Neural cell (in vitro differentiated cells): ENCODE results near the gene ATP1B4. TPM values are rescaled to one million over a fixed set of nuclear protein-coding genes. Genes with fewer than 3 reads are reported as not detected.

Source experiments
- H2AFZ ChIP-seq: fragments of 200-600, 300-800 bp; sonication (generic), shearing (Covaris generic); 2 replicates; pipeline ENCODE4 v1.6.0; 2014; ENCODE audit warnings: low read depth, mild to moderate bottlenecking, antibody characterized with exemption, low read length, moderate library complexity
- H3F3A ChIP-seq: fragments of 200-600 bp; shearing (Covaris generic); 2 replicates; pipeline ENCODE4 v1.6.1; 2016; ENCODE audit warnings: mild to moderate bottlenecking, moderate library complexity, mixed read lengths, antibody characterized with exemption, low read length; ENCODE audit not compliant: insufficient read depth, poor library complexity, severe bottlenecking
- H3K27ac ChIP-seq: fragments of 200-600, 300-800 bp; sonication (generic), shearing (Covaris generic); 2 replicates; pipeline ENCODE4 v1.5.1; 2014; ENCODE audit warnings: mild to moderate bottlenecking, low read length, moderate library complexity
- H3K27me3 ChIP-seq: fragments of 300-800, 200-600 bp; sonication (generic), shearing (Covaris generic); 2 replicates; pipeline ENCODE4 v1.6.0; 2014; ENCODE audit warnings: mild to moderate bottlenecking, low read depth, low read length, moderate library complexity; ENCODE audit not compliant: insufficient read depth
- H3K36me3 ChIP-seq: fragments of 300-800, 200-600 bp; sonication (generic), shearing (Covaris generic); 2 replicates; pipeline ENCODE4 v1.5.1; 2014; ENCODE audit warnings: mild to moderate bottlenecking, antibody characterized with exemption, low read length, moderate library complexity; ENCODE audit not compliant: insufficient read depth
- H3K4me2 ChIP-seq: fragments of 300-800, 200-600 bp; sonication (generic), shearing (Covaris generic); 2 replicates; pipeline ENCODE4 v1.6.0; 2014; ENCODE audit warnings: mild to moderate bottlenecking, low read length
- H3K4me3 ChIP-seq: fragments of 300-800, 200-600 bp; sonication (generic), shearing (Covaris generic); 2 replicates; pipeline ENCODE4 v1.5.1; 2014; ENCODE audit warnings: mild to moderate bottlenecking, low read length, moderate library complexity
- H3K79me2 ChIP-seq: fragments of 200-600 bp; shearing (Covaris generic); replicated peaks from 2 replicates; pipeline ENCODE4 v1.6.0; 2014; ENCODE audit warnings: mild to moderate bottlenecking, low read length, moderate library complexity; ENCODE audit not compliant: insufficient read depth
- H3K9ac ChIP-seq: fragments of 300-800, 200-600 bp; sonication (generic), shearing (Covaris generic); 2 replicates; pipeline ENCODE4 v1.6.1; 2016; ENCODE audit warnings: mild to moderate bottlenecking, low read length, mixed read lengths
- H3K9me2 ChIP-seq: fragments of 200-600 bp; shearing (Covaris generic); 2 replicates; pipeline ENCODE4 v1.6.1; 2016; ENCODE audit warnings: mild to moderate bottlenecking, low read length, mixed read lengths; ENCODE audit not compliant: insufficient read depth
- H3K9me3 ChIP-seq: fragments of 200-600, 300-800 bp; sonication (generic), shearing (Covaris generic); 2 replicates; pipeline ENCODE4 v1.6.1; 2016; ENCODE audit warnings: mild to moderate bottlenecking, mixed run types, low read length, moderate library complexity, mixed read lengths
- H4K20me1 ChIP-seq: fragments of 200-600 bp; shearing (Covaris generic); 2 replicates; pipeline ENCODE4 v1.6.1; 2016; ENCODE audit warnings: mild to moderate bottlenecking, mixed run types; ENCODE audit not compliant: insufficient read depth
- CTCF ChIP-seq: fragments of 450-650 bp; IDR thresholded peaks from 2 replicates; pipeline ENCODE4 v1.5.1; 2014; ENCODE audit warnings: antibody characterized with exemption, mild to moderate bottlenecking, moderate library complexity; ENCODE audit not compliant: poor library complexity, severe bottlenecking
- EP300 ChIP-seq: fragments of 450-650 bp; conservative IDR thresholded peaks from 2 replicates; pipeline ENCODE4 v1.6.1; 2014; ENCODE audit warnings: antibody characterized with exemption, mild to moderate bottlenecking, moderate library complexity; ENCODE audit not compliant: poor library complexity, severe bottlenecking
- EZH2 ChIP-seq: fragments of 200-600, 300-800 bp; shearing (Covaris generic), sonication (generic); IDR thresholded peaks from 2 replicates; pipeline ENCODE4 v1.6.1; 2014; ENCODE audit warnings: antibody characterized with exemption, low read length, borderline replicate concordance, mild to moderate bottlenecking; ENCODE audit not compliant: insufficient read depth, poor library complexity, severe bottlenecking
- MXI1 ChIP-seq: fragments of 450-650 bp; conservative IDR thresholded peaks from 2 replicates; pipeline ENCODE4 v1.6.1; 2014; ENCODE audit warnings: antibody characterized with exemption, mild to moderate bottlenecking; ENCODE audit not compliant: poor library complexity, severe bottlenecking
- POLR2AphosphoS5 ChIP-seq: IDR thresholded peaks from 2 replicates; pipeline ENCODE4 v1.6.1; 2012
- RAD21 ChIP-seq: fragments of 450-650 bp; conservative IDR thresholded peaks from 2 replicates; pipeline ENCODE4 v1.6.1; 2014; ENCODE audit warnings: antibody characterized with exemption, mild to moderate bottlenecking, moderate library complexity
- REST ChIP-seq: IDR thresholded peaks from 2 replicates; pipeline ENCODE4 v1.6.1; 2012; ENCODE audit warnings: borderline replicate concordance
- SMC3 ChIP-seq: fragments of 450-650 bp; conservative IDR thresholded peaks from 2 replicates; pipeline ENCODE4 v1.6.1; 2014; ENCODE audit warnings: antibody characterized with exemption, mild to moderate bottlenecking, moderate library complexity; ENCODE audit not compliant: poor library complexity
- TAF1 ChIP-seq: IDR thresholded peaks from 2 replicates; pipeline ENCODE4 v1.6.1; 2012; ENCODE audit warnings: low read depth
- polyA plus RNA-seq: library from polyadenylated mRNA; depleted of rRNA; stranded (reverse); fragments of >200 nt; gene quantifications from 2 replicates; pipeline ENCODE4 v1.2.3, GENCODE V29; 2014

Gene ATP1B4
- polyA plus RNA-seq, 1 donor from 2014 or later: not detected

GRCh38 chrX:120316587-120317283, 45.2 kb upstream of the ATP1B4 start:
- Histone ChIP-seq H3K9me3 (no peaks in the 10 kb centered on the region), H3K9me2 (no peaks in the 10 kb centered on the region), H2AFZ (no peak overlapping the region), H3K4me2 (no peak overlapping the region), H3K27me3 (no peaks in the 10 kb centered on the region), H3F3A (no peaks in the 10 kb centered on the region), H4K20me1 (no peaks in the 10 kb centered on the region), H3K36me3 (no peaks in the 10 kb centered on the region), H3K9ac (no peak overlapping the region), H3K27ac (no peak overlapping the region), H3K4me3 (no peak overlapping the region), H3K79me2 (no peaks in the 10 kb centered on the region)
- no peak for TF ChIP-seq REST
- TF ChIP-seq POLR2AphosphoS5: no peak

- Histone ChIP-seq H2AFZ (no peak overlapping the region), H3F3A (no peaks in the 10 kb centered on the region), H3K9ac (no peak overlapping the region), H3K79me2 (no peaks in the 10 kb centered on the region), H3K9me3 (no peaks in the 10 kb centered on the region), H3K27me3 (no peaks in the 10 kb centered on the region), H3K4me3 (no peak overlapping the region), H3K4me2 (no peak overlapping the region), H3K27ac (no peak overlapping the region), H3K36me3 (no peaks in the 10 kb centered on the region), H3K9me2 (no peaks in the 10 kb centered on the region), H4K20me1 (no peaks in the 10 kb centered on the region)
- TF ChIP-seq POLR2AphosphoS5: no peak
- TF ChIP-seq TAF1: no peak
- TF ChIP-seq CTCF: no peak
- no peak for TF ChIP-seq EP300
- no peak for TF ChIP-seq EZH2
- no peak for TF ChIP-seq REST
- TF ChIP-seq RAD21: no peak
- TF ChIP-seq SMC3: no peak
- TF ChIP-seq MXI1: no peak
These were observed 43.5 kb upstream of the ATP1B4 start for GRCh38 chrX:120318411-120318810.
